H1 (cell line): Measurements from ENCODE around the gene MAGEB4. TPM values are rescaled to one million over a fixed set of nuclear protein-coding genes. Genes with fewer than 3 reads are reported as not detected.

ENCODE experiments used
- CHD7 ChIP-seq: fragments of 300-600 bp; sonication (generic); IDR thresholded peaks from 2 replicates; pipeline ENCODE4 v1.7.1; 2012; ENCODE audit warnings: low read length, moderate library complexity, mild to moderate bottlenecking, inconsistent platforms; ENCODE audit not compliant: insufficient replicate concordance
- polyA plus RNA-seq, 7 experiments: library from polyadenylated mRNA; depleted of rRNA in 3 of 7; stranded (reverse) in 5 of 7; unstranded in 2 of 7; fragments of >200 nt in 5 of 7; fragments of 200-250 nt in 2 of 7; gene quantifications; 1 replicate in 5 of 7; 2 replicates in 1 of 7; 4 replicates in 1 of 7; pipeline versions ENCODE4 v1.2.1 to v1.2.3, GENCODE V29; 2011 to 2013; ENCODE audit warnings: missing spikeins in 2 of 7, mixed read lengths in 2 of 7
- total RNA-seq: library from RNA; stranded (reverse); fragmentation: NEBNext Ultra II Directional; extraction: Animal tissue kit (Norgen Biotek cat#: 25700); gene quantifications from 2 replicates; pipeline ENCODE4 v1.2.1, GENCODE V29; 2021

MAGEB4 gene
- total and polyA plus RNA-seq, 2 of the 8 experiments (the other 6 are each of a cell fraction or from before 2014, with no cell fraction given) = not detected

- no peak for TF ChIP-seq CHD7
These were observed 36.6 kb downstream of the MAGEB4 start (continued) for GRCh38 chrX:30278365-30278764.
